Upper lobe of right lung (tissue), 1 donor: Measurements from ENCODE around the gene MAP4K4. TPM values are rescaled to one million over a fixed set of nuclear protein-coding genes. Genes with fewer than 3 reads are reported as not detected.

ENCODE experiments used
- ATAC-seq: fragments of 200-7000 bp; cut with Tn5 transposase; one replicate; pipeline ENCODE4 v1.9.1; 2020; ENCODE audit warnings: mild to moderate bottlenecking, moderate library complexity
- DNase-seq: peaks from one replicate; pipeline ENCODE4 v3.0.0-alpha.2; 2020
- H3K27ac ChIP-seq: fragments of 200-600 bp; one replicate; pipeline ENCODE4 v1.8.0; 2022
- H3K27me3 ChIP-seq: fragments of 200-600 bp; one replicate; pipeline ENCODE4 v1.8.0; 2022; ENCODE audit warnings: mild to moderate bottlenecking
- H3K36me3 ChIP-seq: fragments of 200-600 bp; one replicate; pipeline ENCODE4 v1.8.0; 2022
- H3K4me1 ChIP-seq: fragments of 200-600 bp; one replicate; pipeline ENCODE4 v1.8.0; 2022
- H3K4me3 ChIP-seq: fragments of 200-600 bp; one replicate; pipeline ENCODE4 v1.8.0; 2022; ENCODE audit warnings: mild to moderate bottlenecking
- H3K9me3 ChIP-seq: fragments of 200-600 bp; one replicate; pipeline ENCODE4 v1.8.0; 2022
- intact Hi-C: fragments of 100-400 bp; cut with DNase I; formaldehyde crosslinking; loops from one replicate; pipeline ENCODE4 v1.11.0; 2022
- total RNA-seq: library from RNA; stranded (reverse); fragmentation: NEBNext Ultra II Directional; extraction: Animal tissue kit (Norgen Biotek cat#: 25700); gene quantifications from one replicate; pipeline ENCODE4 v1.2.1, GENCODE V29; 2021
- TF ChIP-seq, protein P1 (sequence below): fragments of 200-600 bp; IDR thresholded peaks from one replicate; pipeline ENCODE4 v1.8.0; 2022; ENCODE audit warnings: antibody characterized with exemption
- donor health status: DM: no; HTN: yes; CAD: no; lungs with severe emphysema.

The MAP4K4 gene
- total RNA-seq, 1 donor from 2014 or later, result 88.7 TPM

DNA sequence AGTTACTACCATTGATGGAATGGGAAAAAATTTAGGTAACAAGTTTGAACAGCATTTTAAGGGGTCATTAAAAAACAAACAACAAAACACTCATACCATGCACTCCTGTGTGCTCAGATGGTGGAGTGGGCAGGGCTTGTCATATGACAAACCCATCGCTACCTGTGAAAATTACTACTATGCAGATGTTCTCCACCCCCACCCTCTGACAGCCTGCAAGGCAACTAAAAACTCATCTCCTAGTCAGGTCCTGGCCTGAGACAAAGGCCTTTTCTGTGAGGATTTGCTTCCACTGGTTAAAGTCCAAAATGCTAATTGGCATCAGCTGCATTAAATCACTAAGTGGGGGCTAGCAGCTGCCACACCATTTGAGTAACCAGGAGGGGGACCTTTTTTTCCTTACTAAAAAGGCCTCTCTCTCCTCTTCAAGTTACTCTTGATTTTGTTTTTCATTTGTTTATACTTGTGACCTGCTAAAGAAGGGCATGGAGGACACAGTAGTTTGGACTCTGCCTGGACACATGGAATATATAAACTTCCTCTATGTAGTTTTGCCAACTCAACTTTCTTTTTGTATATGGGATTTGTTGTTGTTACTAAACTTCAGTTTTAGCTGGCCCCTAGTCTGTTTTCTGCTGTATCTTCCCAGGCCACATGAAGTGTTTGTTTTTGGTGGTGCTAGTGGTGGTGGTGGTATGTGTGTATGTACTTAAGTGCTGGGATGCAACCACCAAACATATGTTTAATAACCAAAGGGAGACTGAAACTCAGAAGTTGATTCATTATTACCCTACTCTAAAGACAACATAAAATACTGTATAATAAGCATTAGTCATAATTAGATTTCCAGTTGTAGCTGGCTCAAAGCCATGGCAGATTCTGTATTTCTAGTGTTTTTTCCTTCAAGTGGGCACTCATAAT lies 121.3 kb downstream of the MAP4K4 start:
- no peak for DNase-seq
- Histone ChIP-seq H3K9me3 (no peaks in the 10 kb centered on the region), H3K36me3 (no peaks in the 10 kb centered on the region), H3K27me3 (no peaks in the 10 kb centered on the region), H3K4me1 (peaks cover 37% of the 10 kb centered on the region), H3K4me3 (no peak overlapping the region), H3K27ac (no peak overlapping the region)
- intact Hi-C loops, result no loop called here
- ATAC-seq, result no peak
- TF ChIP-seq, protein P1, sequence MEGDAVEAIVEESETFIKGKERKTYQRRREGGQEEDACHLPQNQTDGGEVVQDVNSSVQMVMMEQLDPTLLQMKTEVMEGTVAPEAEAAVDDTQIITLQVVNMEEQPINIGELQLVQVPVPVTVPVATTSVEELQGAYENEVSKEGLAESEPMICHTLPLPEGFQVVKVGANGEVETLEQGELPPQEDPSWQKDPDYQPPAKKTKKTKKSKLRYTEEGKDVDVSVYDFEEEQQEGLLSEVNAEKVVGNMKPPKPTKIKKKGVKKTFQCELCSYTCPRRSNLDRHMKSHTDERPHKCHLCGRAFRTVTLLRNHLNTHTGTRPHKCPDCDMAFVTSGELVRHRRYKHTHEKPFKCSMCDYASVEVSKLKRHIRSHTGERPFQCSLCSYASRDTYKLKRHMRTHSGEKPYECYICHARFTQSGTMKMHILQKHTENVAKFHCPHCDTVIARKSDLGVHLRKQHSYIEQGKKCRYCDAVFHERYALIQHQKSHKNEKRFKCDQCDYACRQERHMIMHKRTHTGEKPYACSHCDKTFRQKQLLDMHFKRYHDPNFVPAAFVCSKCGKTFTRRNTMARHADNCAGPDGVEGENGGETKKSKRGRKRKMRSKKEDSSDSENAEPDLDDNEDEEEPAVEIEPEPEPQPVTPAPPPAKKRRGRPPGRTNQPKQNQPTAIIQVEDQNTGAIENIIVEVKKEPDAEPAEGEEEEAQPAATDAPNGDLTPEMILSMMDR, result no peak

DNA sequence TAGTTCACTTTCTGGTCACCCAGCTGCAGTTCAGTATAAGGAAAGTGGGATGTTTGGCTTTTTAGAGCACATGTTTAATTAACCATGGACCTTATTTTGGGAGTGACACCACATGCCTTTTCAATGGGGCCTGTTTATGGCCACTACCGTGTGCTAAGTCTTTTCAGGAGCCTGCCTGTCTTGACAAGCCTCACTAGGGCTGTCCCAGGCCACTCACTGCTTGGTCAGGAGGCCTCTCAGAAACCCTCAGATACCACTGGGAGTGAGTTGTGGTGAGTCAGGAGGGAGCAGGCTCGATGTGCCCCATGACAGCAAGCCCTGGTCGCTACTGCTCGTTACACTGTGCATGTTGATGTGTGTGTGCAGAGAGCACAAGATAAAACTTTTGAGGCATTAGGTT lies 123.0 kb downstream of the MAP4K4 start:
- ATAC-seq, result peak; percentile 36
- H3K9me3 ChIP-seq, result no peaks in the 10 kb centered on the region
- no peaks in the 10 kb centered on the region for H3K27me3 ChIP-seq
- TF ChIP-seq, protein P1, result no peak
- DNase-seq, result no peak
- intact Hi-C loops, result loop anchor here (10.0 kb wide), 1 partner anchor 126 kb away; the partner anchor contains the start of gene MAP4K4
- H3K27ac ChIP-seq, result no peak overlapping the region
- peaks cover 5% of the 10 kb centered on the region for H3K36me3 ChIP-seq
- H3K4me3 ChIP-seq, result no peak overlapping the region
- H3K4me1 ChIP-seq, result peaks cover 35% of the 10 kb centered on the region

DNA sequence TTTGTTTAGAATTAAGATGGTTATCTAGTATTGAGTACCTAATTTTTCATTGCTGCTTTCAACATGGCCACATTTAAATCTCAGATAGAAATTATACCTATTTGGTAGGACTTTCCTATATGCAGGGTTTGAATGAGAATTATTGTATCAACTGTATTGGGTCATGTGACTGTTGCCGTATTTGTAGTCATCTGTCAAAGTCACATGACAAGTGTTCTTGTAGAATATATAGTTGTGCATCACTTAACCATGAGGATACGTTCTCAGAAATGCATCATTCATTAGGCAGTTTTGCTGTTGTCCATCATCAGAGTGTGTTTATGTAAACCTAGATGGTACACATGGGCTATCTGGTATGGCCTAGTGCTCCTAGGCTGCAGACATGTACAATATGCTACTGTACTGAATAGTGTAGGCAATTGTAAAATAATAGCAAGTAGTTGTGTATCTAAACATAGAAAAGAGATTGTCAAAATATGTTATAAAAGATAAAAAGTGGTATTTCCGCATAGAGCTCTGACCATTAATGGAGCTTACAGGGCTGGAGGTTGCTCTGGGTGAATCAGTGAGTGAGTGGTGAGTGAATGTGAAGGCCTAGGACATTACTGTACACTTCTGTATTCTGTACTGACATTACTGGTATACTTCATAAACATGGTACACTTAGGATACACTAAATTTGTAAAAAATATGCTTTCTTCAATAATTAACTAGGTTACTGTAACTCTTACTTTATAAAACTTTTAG lies 123.7 kb downstream of the MAP4K4 start:
- Histone ChIP-seq H3K36me3 (peaks cover 9% of the 10 kb centered on the region), H3K4me3 (no peak overlapping the region), H3K27ac (no peak overlapping the region), H3K4me1 (peaks cover 30% of the 10 kb centered on the region), H3K9me3 (no peaks in the 10 kb centered on the region), H3K27me3 (no peaks in the 10 kb centered on the region)
- intact Hi-C loops, result loop anchor here (10.0 kb wide), 1 partner anchor 126 kb away; the partner anchor contains the start of gene MAP4K4
- ATAC-seq, result no peak
- DNase-seq, result no peak
- TF ChIP-seq, protein P1, result no peak

DNA sequence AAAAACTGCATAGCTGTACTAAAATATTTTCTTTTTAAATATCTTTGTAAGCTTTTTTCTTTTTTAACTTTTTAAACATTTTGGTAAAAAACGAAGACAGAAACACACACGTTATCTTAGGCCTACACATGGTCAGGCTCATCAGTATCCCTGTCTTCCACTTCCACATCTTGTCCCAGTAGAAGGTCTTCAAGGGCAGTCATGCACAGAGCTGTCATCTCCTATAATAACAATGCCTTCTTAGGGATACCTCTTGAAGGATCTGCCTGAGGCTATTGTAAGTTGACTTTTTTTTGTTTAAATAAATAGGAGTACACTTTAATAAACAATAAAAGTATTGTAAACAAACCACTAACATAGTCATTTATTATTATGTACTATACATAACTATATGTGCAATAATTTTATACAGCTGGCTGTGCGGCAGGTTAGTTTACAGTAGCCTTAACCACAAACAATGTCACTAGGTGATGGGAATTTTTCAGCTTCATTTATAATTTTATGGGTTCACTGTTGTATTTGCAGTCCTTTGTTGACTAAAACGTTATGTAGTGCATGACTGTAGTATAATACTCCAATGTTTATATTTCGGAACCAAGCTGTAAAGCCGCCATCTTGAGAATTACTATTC lies 124.4 kb downstream of the MAP4K4 start:
- Histone ChIP-seq H3K27me3 (no peaks in the 10 kb centered on the region), H3K4me3 (no peak overlapping the region), H3K36me3 (peaks cover 13% of the 10 kb centered on the region), H3K4me1 (peaks cover 27% of the 10 kb centered on the region), H3K9me3 (no peaks in the 10 kb centered on the region), H3K27ac (no peak overlapping the region)
- TF ChIP-seq, protein P1, result no peak
- intact Hi-C loops, result loop anchor here (10.0 kb wide), 1 partner anchor 127 kb away; the partner anchor contains the start of gene MAP4K4
- DNase-seq (no peak), ATAC-seq (no peak)

DNA sequence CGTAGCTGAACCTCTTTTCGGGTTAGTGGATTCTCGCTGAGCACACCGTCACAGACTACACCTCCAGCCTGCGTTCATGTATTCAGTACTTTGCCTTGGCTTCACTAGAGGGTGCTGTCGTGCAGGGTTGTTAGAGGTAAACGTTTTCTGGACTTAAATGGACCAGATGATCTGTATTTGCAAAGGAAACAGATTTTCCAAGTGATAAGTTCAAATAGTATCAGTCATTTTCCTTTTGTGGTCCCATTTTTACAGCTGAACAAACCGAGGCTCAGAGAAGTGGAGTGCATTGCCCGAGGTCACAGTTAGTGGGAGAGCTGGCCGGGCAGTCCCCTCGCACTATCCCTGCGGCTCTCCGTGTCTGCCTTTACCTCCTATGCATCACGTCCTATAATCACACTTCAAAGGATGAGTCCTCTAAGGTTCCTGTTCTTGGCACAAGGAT lies 125.9 kb downstream of the MAP4K4 start:
- Histone ChIP-seq H3K9me3 (no peaks in the 10 kb centered on the region), H3K4me3 (no peak overlapping the region), H3K36me3 (peaks cover 16% of the 10 kb centered on the region), H3K27ac (no peak overlapping the region), H3K4me1 (peaks cover 37% of the 10 kb centered on the region), H3K27me3 (no peaks in the 10 kb centered on the region)
- intact Hi-C loops, result loop anchor here (10.0 kb wide), 1 partner anchor 129 kb away; the partner anchor contains the start of gene MAP4K4
- TF ChIP-seq, protein P1, result peak; percentile 62
- peak; percentile 93 for ATAC-seq
- DNase-seq, result no peak
